Measurements from ENCODE around the gene ASXL1. TPM values are rescaled to one million over a fixed set of nuclear protein-coding genes. Genes with fewer than 3 reads are reported as not detected.

The ASXL1 gene
- polyA plus RNA-seq, 3 donors, result 1.8 to 47.1 (median 2.8) TPM

GRCh38 chr20:32327087-32327681, 30.9 kb upstream of the ASXL1 start:
- DNase-seq, result no peak
- H3K4me1 ChIP-seq (ENCODE audit: control insufficient read depth in 1 of 2, insufficient read depth in 2 of 2, low read length in 2 of 2), result no peaks in the 10 kb centered on the region
- Mint-ChIP-seq H3K36me3 (peaks cover 41 to 59% of the 10 kb centered on the region in 2 donors), H3K9me3 (no peaks in the 10 kb centered on the region), H3K27me3 (ENCODE audit: low read depth in 3 of 3) (no peaks in the 10 kb centered on the region), H3K27ac (peak overlapping the region in 1 of 7 donors; percentile 42), H3K4me1 (no peaks in the 10 kb centered on the region), H3K4me3 (no peak overlapping the region)
- H3K4me3 ChIP-seq (replicated peaks in 1 of 3; ENCODE audit: low read depth in 2 of 3, low read length in 3 of 3), result no peak overlapping the region
- intact Hi-C loops (cut with micrococcal nuclease), result no loop called here
- H3K4me2 ChIP-seq (replicated peaks; ENCODE audit: extremely low read depth, low read length, poor library complexity, severe bottlenecking), result no peak overlapping the region
- no peak overlapping the region for H3K27ac ChIP-seq (ENCODE audit: low read depth in 1 of 2, low read length in 2 of 2)
- H3K9me3 ChIP-seq (replicated peaks in 1 of 2; ENCODE audit: control insufficient read depth in 1 of 2, insufficient read depth in 1 of 2, low read length in 2 of 2), result no peaks in the 10 kb centered on the region
- peaks cover 33 to 51% of the 10 kb centered on the region in 2 donors for H3K36me3 ChIP-seq (replicated peaks in 1 of 2; ENCODE audit: control insufficient read depth in 1 of 2, insufficient read depth in 2 of 2, low read length in 2 of 2)
- no peak overlapping the region for H3K9ac ChIP-seq (ENCODE audit: insufficient read depth, low read length, poor library complexity, severe bottlenecking)
- H4K20me1 ChIP-seq (ENCODE audit: insufficient read depth, low read length), result no peaks in the 10 kb centered on the region
- no peak for TF ChIP-seq CTCF (IDR thresholded peaks at IDR 0.05)
- 97% methylated on average over 7 of the region's 9 CpGs for WGBS (ENCODE audit: insufficient coverage)
- H3K27me3 ChIP-seq (ENCODE audit: control insufficient read depth in 2 of 2, insufficient read depth in 2 of 2, low read length in 2 of 2), result no peaks in the 10 kb centered on the region
- H2AFZ ChIP-seq (ENCODE audit: insufficient read depth, low read depth, low read length, poor library complexity, severe bottlenecking), result no peak overlapping the region
- H3K79me2 ChIP-seq (ENCODE audit: insufficient read depth, low read length), result no peaks in the 10 kb centered on the region

- Mint-ChIP-seq H3K36me3 (peaks cover 49 to 74% of the 10 kb centered on the region in 2 donors), H3K9me3 (no peaks in the 10 kb centered on the region), H3K4me1 (peaks cover 15% of the 10 kb centered on the region), H3K4me3 (no peak overlapping the region), H3K27me3 (ENCODE audit: low read depth in 3 of 3) (no peaks in the 10 kb centered on the region), H3K27ac (no peak overlapping the region)
- H3K9me3 ChIP-seq (replicated peaks in 1 of 2; ENCODE audit: control insufficient read depth in 1 of 2, insufficient read depth in 1 of 2, low read length in 2 of 2), result no peaks in the 10 kb centered on the region
- WGBS (ENCODE audit: insufficient coverage), result 97% methylated on average over 5 of the region's 7 CpGs
- H3K9ac ChIP-seq (ENCODE audit: insufficient read depth, low read length, poor library complexity, severe bottlenecking), result no peak overlapping the region
- H3K79me2 ChIP-seq (ENCODE audit: insufficient read depth, low read length), result no peaks in the 10 kb centered on the region
- H4K20me1 ChIP-seq (ENCODE audit: insufficient read depth, low read length), result no peaks in the 10 kb centered on the region
- no peak for TF ChIP-seq CTCF (IDR thresholded peaks at IDR 0.05)
- no peak overlapping the region for H3K4me2 ChIP-seq (replicated peaks; ENCODE audit: extremely low read depth, low read length, poor library complexity, severe bottlenecking)
- H2AFZ ChIP-seq (ENCODE audit: insufficient read depth, low read depth, low read length, poor library complexity, severe bottlenecking), result no peak overlapping the region
- H3K27ac ChIP-seq (ENCODE audit: low read depth in 1 of 2, low read length in 2 of 2), result no peak overlapping the region
- H3K4me1 ChIP-seq (ENCODE audit: control insufficient read depth in 1 of 2, insufficient read depth in 2 of 2, low read length in 2 of 2), result peaks cover 11 to 15% of the 10 kb centered on the region in 2 donors
- H3K36me3 ChIP-seq (replicated peaks in 1 of 2; ENCODE audit: control insufficient read depth in 1 of 2, insufficient read depth in 2 of 2, low read length in 2 of 2), result peaks cover 37 to 62% of the 10 kb centered on the region in 2 donors
- H3K27me3 ChIP-seq (ENCODE audit: control insufficient read depth in 2 of 2, insufficient read depth in 2 of 2, low read length in 2 of 2), result no peaks in the 10 kb centered on the region
- no peak for DNase-seq
- H3K4me3 ChIP-seq (replicated peaks in 1 of 3; ENCODE audit: low read depth in 2 of 3, low read length in 3 of 3), result no peak overlapping the region
- intact Hi-C loops (cut with micrococcal nuclease), result no loop called here
These were observed 28.1 kb upstream of the ASXL1 start for GRCh38 chr20:32329817-32330554.
